Neural crest cell (in vitro differentiated cells): ENCODE measurements around the gene TLCD5. TPM values are rescaled to one million over a fixed set of nuclear protein-coding genes. Genes with fewer than 3 reads are reported as not detected.

Experiments used
- DNase-seq: peaks from one replicate; pipeline ENCODE4 v3.0.0; 2021; ENCODE audit warnings: low read depth, mixed read lengths, low spot score
- H3K27ac Mint-ChIP-seq: one replicate; pipeline ENCODE4 v1.8.0; 2021; ENCODE audit warnings: mild to moderate bottlenecking, mixed read lengths; ENCODE audit not compliant: unreplicated experiment
- H3K27me3 Mint-ChIP-seq: 2 replicates; pipeline ENCODE4 v1.8.0; 2021; ENCODE audit warnings: low read depth, mild to moderate bottlenecking, mixed read lengths
- H3K36me3 Mint-ChIP-seq: 2 replicates; pipeline ENCODE4 v1.8.0; 2021; ENCODE audit warnings: low read depth, mild to moderate bottlenecking, mixed read lengths
- H3K4me1 Mint-ChIP-seq: 2 replicates; pipeline ENCODE4 v1.8.0; 2021; ENCODE audit warnings: mixed read lengths
- H3K4me3 Mint-ChIP-seq: one replicate; pipeline ENCODE4 v1.8.0; 2021; ENCODE audit warnings: mild to moderate bottlenecking, mixed read lengths
- H3K9me3 Mint-ChIP-seq: 2 replicates; pipeline ENCODE4 v1.8.0; 2021; ENCODE audit warnings: mixed read lengths
- total RNA-seq: library from RNA; stranded (reverse); gene quantifications from 2 replicates; pipeline ENCODE4 v1.2.1, GENCODE V29; 2021
- TF ChIP-seq, protein P1 (sequence below): fragments of 200-600 bp; sonication (generic); conservative IDR thresholded peaks from 2 replicates; pipeline ENCODE4 v1.5.0; 2021; ENCODE audit warnings: antibody characterized with exemption, mild to moderate bottlenecking

TLCD5 gene
- total RNA-seq, 1 donor from 2014 or later: 16.8 TPM

DNA sequence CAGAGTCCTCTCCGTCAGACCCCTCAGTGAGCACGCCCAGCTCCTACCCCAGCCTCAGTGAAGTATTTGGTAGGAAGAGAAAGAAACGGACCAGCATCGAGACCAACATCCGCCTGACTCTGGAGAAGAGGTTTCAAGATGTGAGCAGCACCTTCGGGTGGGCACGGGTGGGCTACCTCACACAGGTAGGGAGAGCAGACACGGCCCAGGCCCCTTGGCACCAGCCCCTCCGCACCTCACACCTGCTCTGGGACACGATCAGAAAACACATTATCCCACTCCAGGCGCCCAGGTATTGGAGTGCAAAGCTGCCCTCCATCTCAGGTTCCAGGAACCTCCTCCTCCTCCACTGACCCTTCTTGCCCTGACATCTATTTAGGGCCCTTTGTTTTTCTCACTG, 17.6 kb upstream of the TLCD5 start:
- Mint-ChIP-seq H3K9me3 (no peaks in the 10 kb centered on the region), H3K4me1 (peaks cover 7% of the 10 kb centered on the region), H3K27me3 (no peaks in the 10 kb centered on the region), H3K36me3 (no peaks in the 10 kb centered on the region), H3K27ac (no peak overlapping the region), H3K4me3 (no peak overlapping the region)
- DNase-seq: no peak
- TF ChIP-seq, protein P1, sequence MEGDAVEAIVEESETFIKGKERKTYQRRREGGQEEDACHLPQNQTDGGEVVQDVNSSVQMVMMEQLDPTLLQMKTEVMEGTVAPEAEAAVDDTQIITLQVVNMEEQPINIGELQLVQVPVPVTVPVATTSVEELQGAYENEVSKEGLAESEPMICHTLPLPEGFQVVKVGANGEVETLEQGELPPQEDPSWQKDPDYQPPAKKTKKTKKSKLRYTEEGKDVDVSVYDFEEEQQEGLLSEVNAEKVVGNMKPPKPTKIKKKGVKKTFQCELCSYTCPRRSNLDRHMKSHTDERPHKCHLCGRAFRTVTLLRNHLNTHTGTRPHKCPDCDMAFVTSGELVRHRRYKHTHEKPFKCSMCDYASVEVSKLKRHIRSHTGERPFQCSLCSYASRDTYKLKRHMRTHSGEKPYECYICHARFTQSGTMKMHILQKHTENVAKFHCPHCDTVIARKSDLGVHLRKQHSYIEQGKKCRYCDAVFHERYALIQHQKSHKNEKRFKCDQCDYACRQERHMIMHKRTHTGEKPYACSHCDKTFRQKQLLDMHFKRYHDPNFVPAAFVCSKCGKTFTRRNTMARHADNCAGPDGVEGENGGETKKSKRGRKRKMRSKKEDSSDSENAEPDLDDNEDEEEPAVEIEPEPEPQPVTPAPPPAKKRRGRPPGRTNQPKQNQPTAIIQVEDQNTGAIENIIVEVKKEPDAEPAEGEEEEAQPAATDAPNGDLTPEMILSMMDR: no peak

DNA sequence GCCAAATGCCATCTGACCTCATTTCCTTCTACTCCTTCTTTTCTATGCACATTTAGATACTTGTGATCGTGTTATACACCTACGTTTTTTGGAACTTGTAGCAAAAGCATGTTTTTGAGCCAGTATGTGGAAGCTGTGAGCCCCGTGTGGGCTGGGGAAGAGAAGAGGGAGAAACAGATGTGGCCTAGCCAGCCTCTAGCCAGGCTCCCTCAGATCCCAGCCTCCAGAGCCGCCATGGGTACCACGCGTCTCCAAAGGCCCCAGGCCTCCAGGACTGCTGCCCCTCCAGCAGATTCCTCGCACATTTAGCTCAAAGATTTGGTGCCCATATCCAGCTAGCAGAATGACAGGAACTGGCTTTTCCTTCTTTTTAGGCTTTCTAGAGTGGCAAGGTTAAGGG, 17.0 kb upstream of the TLCD5 start:
- Mint-ChIP-seq H3K36me3 (no peaks in the 10 kb centered on the region), H3K4me3 (no peak overlapping the region), H3K27ac (no peak overlapping the region), H3K9me3 (no peaks in the 10 kb centered on the region), H3K27me3 (no peaks in the 10 kb centered on the region), H3K4me1 (peaks cover 7% of the 10 kb centered on the region)
- TF ChIP-seq, protein P1: no peak
- DNase-seq: no peak

DNA sequence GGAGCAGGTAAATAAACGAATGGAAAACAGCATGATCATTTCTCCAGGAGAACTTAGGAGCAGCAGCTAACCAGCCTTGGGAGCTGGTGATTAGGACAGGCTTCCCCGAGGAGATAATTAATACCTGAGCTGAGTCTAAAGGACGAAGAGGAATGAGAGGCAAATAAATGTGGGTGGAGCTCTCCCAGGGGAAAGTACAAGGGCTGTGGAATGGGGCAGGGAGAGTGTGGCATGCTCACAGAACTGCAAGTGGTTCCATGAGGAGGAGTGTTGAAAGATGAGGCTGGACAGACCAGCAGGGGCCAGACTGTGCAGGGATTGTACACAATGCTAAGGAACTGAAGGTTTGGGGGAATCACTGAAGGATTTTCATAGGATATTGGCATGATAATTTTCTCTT, 14.2 kb upstream of the TLCD5 start:
- TF ChIP-seq, protein P1: no peak

DNA sequence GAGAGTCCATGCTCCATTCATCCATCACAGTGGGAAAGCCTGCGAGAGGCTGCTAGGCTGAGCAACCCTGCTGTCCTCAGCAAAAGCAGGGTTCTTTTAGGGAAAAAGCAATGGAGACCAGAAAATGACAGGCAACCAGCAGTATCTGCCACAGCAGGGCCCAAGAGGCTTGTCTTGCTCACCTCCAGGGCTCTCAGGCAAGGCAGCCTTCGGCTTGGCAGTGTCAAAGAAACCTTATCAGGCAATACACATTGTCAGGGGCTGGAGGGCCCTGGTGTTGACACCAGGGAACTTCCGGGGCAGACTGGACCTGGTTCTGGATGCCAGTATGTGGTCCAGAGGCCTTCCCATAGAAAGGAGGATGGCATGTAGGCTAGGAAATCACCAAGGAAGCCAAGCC, 10.2 kb upstream of the TLCD5 start:
- H3K4me3 Mint-ChIP-seq: no peak overlapping the region
- no peaks in the 10 kb centered on the region for H3K9me3 Mint-ChIP-seq
- H3K27ac Mint-ChIP-seq: no peak overlapping the region
- TF ChIP-seq, protein P1: no peak
- peaks cover 12% of the 10 kb centered on the region for H3K27me3 Mint-ChIP-seq
- H3K36me3 Mint-ChIP-seq: no peaks in the 10 kb centered on the region
- H3K4me1 Mint-ChIP-seq: peaks cover 8% of the 10 kb centered on the region
- no peak for DNase-seq

More for the DNA sequence above, 14.2 kb upstream of the TLCD5 start:
- DNase-seq: no peak
- Mint-ChIP-seq H3K4me3 (no peak overlapping the region), H3K4me1 (peaks cover 7% of the 10 kb centered on the region), H3K27me3 (no peaks in the 10 kb centered on the region), H3K27ac (no peak overlapping the region), H3K36me3 (no peaks in the 10 kb centered on the region), H3K9me3 (no peaks in the 10 kb centered on the region)

DNA sequence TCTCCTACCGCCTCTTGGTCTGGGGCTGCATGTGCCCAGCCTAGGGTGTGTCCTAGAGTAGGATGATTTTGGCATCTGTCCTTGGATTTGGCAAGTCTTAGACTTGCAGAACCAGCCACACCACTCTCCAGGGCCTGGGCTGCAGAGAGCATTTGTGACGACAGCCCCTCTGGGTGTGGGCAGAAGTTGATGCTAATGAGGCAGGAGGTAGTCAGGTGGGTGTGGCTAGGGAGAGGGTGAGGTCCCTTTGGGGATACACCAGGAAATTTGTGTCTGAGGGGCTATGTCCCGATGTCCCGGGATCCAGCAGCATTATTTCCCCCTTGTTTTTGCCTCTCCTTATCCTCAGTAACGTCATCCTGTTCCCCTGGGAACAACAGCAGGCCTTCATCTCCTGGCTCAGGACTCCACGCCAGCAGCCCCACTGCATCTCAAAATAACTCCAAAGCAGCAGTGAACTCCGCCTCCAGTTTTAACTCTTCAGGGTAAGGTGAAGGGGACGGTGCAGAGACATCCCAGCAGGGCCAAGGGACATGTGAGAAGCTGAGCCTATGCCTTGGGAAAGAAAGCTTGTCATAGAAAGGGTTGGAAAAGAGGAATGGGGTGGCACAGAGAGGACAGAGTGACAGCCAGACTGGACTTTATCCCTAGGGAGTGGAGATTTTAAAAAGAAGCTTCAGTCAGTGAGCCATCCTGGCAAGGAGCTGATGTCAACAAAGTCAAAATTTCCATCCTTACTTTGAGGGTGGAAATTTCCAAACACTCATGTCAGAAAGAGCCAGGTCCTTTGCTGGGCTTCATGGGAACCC, 8.0 kb upstream of the TLCD5 start:
- H3K27me3 Mint-ChIP-seq: peaks cover 12% of the 10 kb centered on the region
- TF ChIP-seq, protein P1: no peak

More for the DNA sequence above, 8.0 kb upstream of the TLCD5 start:
- Mint-ChIP-seq H3K4me1 (peaks cover 8% of the 10 kb centered on the region), H3K36me3 (no peaks in the 10 kb centered on the region), H3K9me3 (no peaks in the 10 kb centered on the region), H3K27ac (no peak overlapping the region), H3K4me3 (no peak overlapping the region)
- DNase-seq: no peak
